OCI-LY3 (cell line): Measurements from ENCODE around the gene RCAN3.

ENCODE experiments used
- CTCF ChIP-seq: fragments of 200-600, 300-600 bp; sonication (generic); IDR thresholded peaks from 2 replicates; pipeline ENCODE4 v1.5.1; 2014; ENCODE audit warnings: antibody characterized with exemption, low read length, low read depth
- EZH2phosphoT487 ChIP-seq: fragments of 200-600 bp; shearing (Covaris generic); IDR thresholded peaks from 2 replicates; pipeline ENCODE4 v1.6.1; 2018; ENCODE audit warnings: antibody characterized with exemption, mixed run types, low read depth

GRCh38 chr1:24545662-24546061, 43.0 kb downstream of the RCAN3 start:
- TF ChIP-seq CTCF (no peak), EZH2phosphoT487 (no peak)
